Upper lobe of left lung (tissue), 4 donors: ENCODE data around the gene BNC2.

Experiments used
- CTCF ChIP-seq, 6 experiments: fragments of 450-650 bp in 4 of 6; fragments of 200-600 bp in 2 of 6; sonication (generic) in 2 of 6; IDR thresholded peaks; one replicate each; pipeline ENCODE4 v1.5.1; 2016 to 2019; ENCODE audit warnings: antibody characterized with exemption in 6 of 6
- POLR2A ChIP-seq, 4 donors: fragments of 450-650 bp; IDR thresholded peaks; one replicate each; pipeline ENCODE4 v1.5.1; 2016 to 2017; ENCODE audit warnings: antibody characterized with exemption in 4 of 4, mild to moderate bottlenecking in 2 of 4

GRCh38 chr9:16461137-16461840 is 409.2 kb downstream of the BNC2 start:
- no peak for TF ChIP-seq CTCF (IDR thresholded peaks at IDR 0.05)
- no peak for TF ChIP-seq POLR2A (IDR thresholded peaks at IDR 0.05)
